Loucy (cell line): ENCODE results near the gene CEP57L1.

Experiments used
- H2AFZ ChIP-seq: fragments of 200-600 bp; sonication (generic); 2 replicates; pipeline ENCODE4 v1.6.0; 2016; ENCODE audit warnings: antibody characterized with exemption, mild to moderate bottlenecking, low read length, moderate library complexity
- H3F3A ChIP-seq: fragments of 200-600 bp; 2 replicates; pipeline ENCODE4 v1.6.0; 2016; ENCODE audit warnings: antibody characterized with exemption, low read depth, mild to moderate bottlenecking
- H3K27me3 ChIP-seq: fragments of 200-600 bp; sonication (generic); 2 replicates; pipeline ENCODE4 v1.6.1; 2014; ENCODE audit warnings: low read length, mild to moderate bottlenecking; ENCODE audit not compliant: insufficient read depth, poor library complexity, severe bottlenecking
- H3K36me3 ChIP-seq: fragments of 200-600 bp; sonication (generic); 2 replicates; pipeline ENCODE4 v1.6.1; 2016; ENCODE audit warnings: low read length; ENCODE audit not compliant: insufficient read depth
- H3K4me1 ChIP-seq: fragments of 200-600 bp; sonication (generic); 2 replicates; pipeline ENCODE4 v1.5.1; 2014; ENCODE audit warnings: low read length, mild to moderate bottlenecking; ENCODE audit not compliant: insufficient read depth, poor library complexity, severe bottlenecking
- H3K4me2 ChIP-seq: fragments of 200-600 bp; sonication (generic); 2 replicates; pipeline ENCODE4 v1.6.0; 2014; ENCODE audit warnings: antibody characterized with exemption, low read length, low read depth, mild to moderate bottlenecking; ENCODE audit not compliant: poor library complexity, severe bottlenecking
- H3K4me3 ChIP-seq: fragments of 200-600 bp; sonication (generic); 2 replicates; pipeline ENCODE4 v1.5.1; 2014; ENCODE audit warnings: low read length, mild to moderate bottlenecking, mixed read lengths; ENCODE audit not compliant: poor library complexity, severe bottlenecking
- H3K79me2 ChIP-seq: fragments of 200-600 bp; sonication (generic); 2 replicates; pipeline ENCODE4 v1.6.1; 2014; ENCODE audit warnings: low read length; ENCODE audit not compliant: insufficient read depth
- H3K9ac ChIP-seq: fragments of 200-600 bp; sonication (generic); 2 replicates; pipeline ENCODE4 v1.6.0; 2014; ENCODE audit warnings: mild to moderate bottlenecking, low read depth, low read length, moderate library complexity; ENCODE audit not compliant: poor library complexity, severe bottlenecking
- H3K9me2 ChIP-seq: fragments of 200-600 bp; sonication (generic); replicated peaks from 2 replicates; pipeline ENCODE4 v1.6.1; 2016; ENCODE audit warnings: low read depth, low read length, mixed read lengths
- H3K9me3 ChIP-seq: fragments of 200-600 bp; sonication (generic); 2 replicates; pipeline ENCODE4 v1.6.1; 2014; ENCODE audit warnings: mild to moderate bottlenecking, antibody characterized with exemption, low read length, low read depth; ENCODE audit not compliant: insufficient read depth
- H4K20me1 ChIP-seq: fragments of 200-600 bp; sonication (generic); 2 replicates; pipeline ENCODE4 v1.6.0; 2014; ENCODE audit warnings: antibody characterized with exemption, low read length, mild to moderate bottlenecking; ENCODE audit not compliant: insufficient read depth, poor library complexity, severe bottlenecking
- EZH2phosphoT487 ChIP-seq: fragments of 200-600 bp; IDR thresholded peaks from 2 replicates; pipeline ENCODE4 v1.6.1; 2018; ENCODE audit warnings: antibody characterized with exemption, mild to moderate bottlenecking, moderate library complexity, borderline replicate concordance
- TF ChIP-seq, protein P1 (sequence below): fragments of 200-600 bp; sonication (generic); conservative IDR thresholded peaks from 2 replicates; pipeline ENCODE4 v1.5.1; 2014; ENCODE audit warnings: mild to moderate bottlenecking, antibody characterized with exemption, low read length

CEP57L1 gene

DNA sequence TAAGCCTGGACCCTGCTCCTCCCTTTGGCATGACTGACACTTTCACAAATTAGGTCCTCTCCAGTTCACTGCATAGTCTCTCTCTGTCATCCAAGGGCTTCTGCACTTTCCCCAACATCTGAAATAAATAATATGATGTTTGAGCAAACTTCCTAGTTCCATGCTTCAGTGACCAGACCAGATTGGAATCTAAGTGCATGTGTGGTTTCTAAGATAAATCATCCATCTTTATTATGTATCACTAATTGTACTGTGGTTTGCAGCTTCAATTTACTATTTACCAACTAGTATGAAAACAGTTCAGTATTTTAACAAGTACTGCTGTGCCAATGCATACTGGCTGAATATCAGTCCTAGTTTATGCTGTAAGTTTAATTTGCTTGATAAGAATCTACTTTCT is 19.4 kb upstream of the CEP57L1 start:
- Histone ChIP-seq H3K4me3 (peak overlapping the region; percentile 5), H3K9me2 (no peaks in the 10 kb centered on the region), H3K9ac (peak overlapping the region; percentile 36), H3K27me3 (no peaks in the 10 kb centered on the region), H3K4me1 (peaks cover 57% of the 10 kb centered on the region), H3K36me3 (no peaks in the 10 kb centered on the region), H3K9me3 (no peaks in the 10 kb centered on the region), H2AFZ (no peak overlapping the region), H4K20me1 (no peaks in the 10 kb centered on the region), H3K4me2 (peak overlapping the region; percentile 53), H3F3A (no peaks in the 10 kb centered on the region), H3K79me2 (peaks cover 11% of the 10 kb centered on the region)
- no peak for TF ChIP-seq EZH2phosphoT487
- TF ChIP-seq, protein P1, sequence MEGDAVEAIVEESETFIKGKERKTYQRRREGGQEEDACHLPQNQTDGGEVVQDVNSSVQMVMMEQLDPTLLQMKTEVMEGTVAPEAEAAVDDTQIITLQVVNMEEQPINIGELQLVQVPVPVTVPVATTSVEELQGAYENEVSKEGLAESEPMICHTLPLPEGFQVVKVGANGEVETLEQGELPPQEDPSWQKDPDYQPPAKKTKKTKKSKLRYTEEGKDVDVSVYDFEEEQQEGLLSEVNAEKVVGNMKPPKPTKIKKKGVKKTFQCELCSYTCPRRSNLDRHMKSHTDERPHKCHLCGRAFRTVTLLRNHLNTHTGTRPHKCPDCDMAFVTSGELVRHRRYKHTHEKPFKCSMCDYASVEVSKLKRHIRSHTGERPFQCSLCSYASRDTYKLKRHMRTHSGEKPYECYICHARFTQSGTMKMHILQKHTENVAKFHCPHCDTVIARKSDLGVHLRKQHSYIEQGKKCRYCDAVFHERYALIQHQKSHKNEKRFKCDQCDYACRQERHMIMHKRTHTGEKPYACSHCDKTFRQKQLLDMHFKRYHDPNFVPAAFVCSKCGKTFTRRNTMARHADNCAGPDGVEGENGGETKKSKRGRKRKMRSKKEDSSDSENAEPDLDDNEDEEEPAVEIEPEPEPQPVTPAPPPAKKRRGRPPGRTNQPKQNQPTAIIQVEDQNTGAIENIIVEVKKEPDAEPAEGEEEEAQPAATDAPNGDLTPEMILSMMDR, result no peak

DNA sequence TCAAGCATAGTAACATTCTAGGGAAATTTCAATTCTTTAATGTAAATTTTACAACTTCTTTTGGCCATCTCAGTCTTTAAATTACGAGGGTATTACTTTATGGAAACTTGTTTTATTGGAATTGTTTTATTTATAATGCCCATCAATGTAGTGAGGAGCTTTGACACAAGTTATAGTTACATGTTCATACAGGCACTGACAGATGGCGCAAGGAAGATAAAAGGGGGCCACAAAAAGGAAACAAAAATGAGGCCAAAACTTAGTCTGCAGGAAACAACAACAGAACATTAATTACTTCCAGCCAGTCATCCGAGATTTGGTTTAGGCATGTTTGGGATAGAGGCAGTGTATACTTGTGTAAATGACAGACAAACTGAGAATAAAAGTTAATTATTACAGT is 18.9 kb upstream of the CEP57L1 start:
- Histone ChIP-seq H3K79me2 (peaks cover 16% of the 10 kb centered on the region), H3F3A (no peaks in the 10 kb centered on the region), H3K4me1 (peaks cover 59% of the 10 kb centered on the region), H3K36me3 (no peaks in the 10 kb centered on the region), H3K27me3 (no peaks in the 10 kb centered on the region), H3K4me2 (peak overlapping the region; percentile 53), H3K9me3 (no peaks in the 10 kb centered on the region), H4K20me1 (no peaks in the 10 kb centered on the region), H3K9ac (peak overlapping the region; percentile 36), H2AFZ (no peak overlapping the region), H3K9me2 (no peaks in the 10 kb centered on the region), H3K4me3 (peak overlapping the region; percentile 26)
- no peak for TF ChIP-seq EZH2phosphoT487
- TF ChIP-seq, protein P1, result peak; percentile 21

DNA sequence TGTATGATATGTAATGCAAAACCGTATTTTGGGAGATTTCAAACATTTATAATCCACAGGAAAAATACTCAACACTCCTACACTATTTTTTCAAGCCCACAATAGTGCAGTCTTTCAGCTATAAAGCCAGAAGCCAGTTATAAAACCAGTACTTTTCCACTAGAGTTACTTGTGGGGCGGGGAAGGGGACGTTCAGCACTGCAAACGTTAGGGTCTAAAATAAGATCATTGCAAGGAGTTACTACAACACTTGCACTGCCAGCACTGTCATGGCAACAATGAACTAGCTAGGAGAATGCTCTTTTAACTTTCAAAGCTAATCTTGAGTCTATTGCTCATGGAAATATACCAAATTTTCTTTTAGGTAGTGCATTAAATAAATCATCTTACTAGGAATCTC is 15.3 kb upstream of the CEP57L1 start:
- no peaks in the 10 kb centered on the region for H3K9me2 ChIP-seq
- no peaks in the 10 kb centered on the region for H3K9me3 ChIP-seq
- H3K79me2 ChIP-seq, result peaks cover 19% of the 10 kb centered on the region; the same call in 1 of the 2 replicates
- no peak overlapping the region for H3K4me3 ChIP-seq
- H3K27me3 ChIP-seq, result no peaks in the 10 kb centered on the region
- no peaks in the 10 kb centered on the region for H4K20me1 ChIP-seq
- H3K4me1 ChIP-seq, result peaks cover 62% of the 10 kb centered on the region
- no peaks in the 10 kb centered on the region for H3K36me3 ChIP-seq
- TF ChIP-seq EZH2phosphoT487, result no peak
- TF ChIP-seq, protein P1, result no peak
- no peaks in the 10 kb centered on the region for H3F3A ChIP-seq
- H2AFZ ChIP-seq, result no peak overlapping the region
- peak overlapping the region; percentile 36 for H3K4me2 ChIP-seq
- H3K9ac ChIP-seq, result peak overlapping the region; percentile 2
